AG10803 (cell line): ENCODE measurements around the gene ZNF77.
"Not testable (repeated sequence)": the region's sequence is repeated elsewhere in the genome, so short reads cannot be mapped to it uniquely, and the experiment has no call there.

Experiments
- DNase-seq: peaks from one replicate; pipeline ENCODE4 v3.0.0; 2010; ENCODE audit warnings: low read depth
- H3K4me3 ChIP-seq: 2 replicates; pipeline ENCODE4 v1.5.1; 2011; ENCODE audit warnings: mild to moderate bottlenecking, low read length, control low read depth
- CTCF ChIP-seq: conservative IDR thresholded peaks from 2 replicates; pipeline ENCODE4 v1.5.1; 2011; ENCODE audit warnings: mild to moderate bottlenecking, low read length, control low read depth, inconsistent platforms

ZNF77 gene

GRCh38 chr19:2917275-2918184 is 27.2 kb downstream of the ZNF77 start:
- H3K4me3 ChIP-seq, result no peak overlapping the region
- no peak for TF ChIP-seq CTCF
- no peak for DNase-seq

- DNase-seq, result no peak
- TF ChIP-seq CTCF, result no peak
- H3K4me3 ChIP-seq, result no peak overlapping the region
These were observed 32.5 kb downstream of the ZNF77 start for GRCh38 chr19:2912306-2912705.

GRCh38 chr19:2906631-2907195 is 38.1 kb downstream of the ZNF77 start:
- H3K4me3 ChIP-seq, result no peak overlapping the region
- TF ChIP-seq CTCF, result no peak
- no peak for DNase-seq

GRCh38 chr19:2905918-2906519 is 38.8 kb downstream of the ZNF77 start:
- DNase-seq, result no peak
- no peak overlapping the region for H3K4me3 ChIP-seq
- TF ChIP-seq CTCF, result no peak

- H3K4me3 ChIP-seq, DNase-seq: not testable (repeated sequence)
These were observed 41.4 kb downstream of the ZNF77 start for GRCh38 chr19:2903326-2903725.

GRCh38 chr19:2902590-2903218 is 42.1 kb downstream of the ZNF77 start:
- no peak for DNase-seq
- no peak overlapping the region for H3K4me3 ChIP-seq
- TF ChIP-seq CTCF, result no peak
